CD14-positive monocyte (primary cell): ENCODE measurements around the gene NLN. TPM values are rescaled to one million over a fixed set of nuclear protein-coding genes. Genes with fewer than 3 reads are reported as not detected.

Experiments
- DNase-seq, 3 donors: peaks; one replicate each; pipeline ENCODE4 v3.0.0-alpha.2; 2011 to 2022
- H2AFZ ChIP-seq: 2 replicates; pipeline ENCODE4 v1.6.0; 2012; ENCODE audit warnings: mild to moderate bottlenecking, low read depth, low read length, inconsistent platforms; ENCODE audit not compliant: insufficient read depth, poor library complexity, severe bottlenecking
- H3K27ac ChIP-seq, 2 donors: 1 replicate in 1 of 2; 2 replicates in 1 of 2; pipeline ENCODE4 v1.5.1; 2012 to 2013; ENCODE audit warnings: low read length in 2 of 2, control low read depth in 1 of 2, inconsistent platforms in 1 of 2, low read depth in 1 of 2, mild to moderate bottlenecking in 1 of 2
- H3K27me3 ChIP-seq, 2 donors: one replicate each; pipeline versions ENCODE4 v1.6.0 to v1.6.1; 2011 to 2013; ENCODE audit warnings: low read length in 2 of 2; ENCODE audit not compliant: control insufficient read depth in 2 of 2, insufficient read depth in 2 of 2
- H3K36me3 ChIP-seq, 2 donors: replicated peaks in 1 of 2; 1 replicate in 1 of 2; 2 replicates in 1 of 2; pipeline versions ENCODE4 v1.5.1 to v1.6.1; 2012 to 2013; ENCODE audit warnings: low read length in 2 of 2, control low read depth in 1 of 2, inconsistent platforms in 1 of 2, mild to moderate bottlenecking in 1 of 2; ENCODE audit not compliant: insufficient read depth in 2 of 2, control insufficient read depth in 1 of 2
- H3K4me1 ChIP-seq, 2 donors: 1 replicate in 1 of 2; 2 replicates in 1 of 2; pipeline versions ENCODE4 v1.5.1 to v1.6.1; 2012 to 2013; ENCODE audit warnings: low read length in 2 of 2, control low read depth in 1 of 2, inconsistent platforms in 1 of 2, mild to moderate bottlenecking in 1 of 2, moderate library complexity in 1 of 2; ENCODE audit not compliant: insufficient read depth in 2 of 2, control insufficient read depth in 1 of 2
- H3K4me2 ChIP-seq: replicated peaks from 2 replicates; pipeline ENCODE3; 2012; ENCODE audit warnings: low read length, moderate library complexity, mild to moderate bottlenecking; ENCODE audit not compliant: poor library complexity, severe bottlenecking; ENCODE audit errors: extremely low read depth
- H3K4me3 ChIP-seq, 3 experiments: fragments of 200-600 bp in 1 of 3; sonication (generic) in 1 of 3; replicated peaks in 1 of 3; 1 replicate in 2 of 3; 2 replicates in 1 of 3; pipeline ENCODE4 v1.5.1; 2011 to 2013; ENCODE audit warnings: low read length in 3 of 3, mild to moderate bottlenecking in 3 of 3, control low read depth in 2 of 3, low read depth in 2 of 3, inconsistent platforms in 1 of 3, moderate library complexity in 1 of 3
- H3K79me2 ChIP-seq: 2 replicates; pipeline ENCODE4 v1.6.0; 2012; ENCODE audit warnings: mild to moderate bottlenecking, control low read depth, inconsistent platforms, low read length, moderate library complexity; ENCODE audit not compliant: insufficient read depth
- H3K9ac ChIP-seq: 2 replicates; pipeline ENCODE4 v1.6.0; 2017; ENCODE audit warnings: low read length, mild to moderate bottlenecking; ENCODE audit not compliant: insufficient read depth, poor library complexity, severe bottlenecking
- H3K9me3 ChIP-seq, 2 donors: replicated peaks in 1 of 2; 1 replicate in 1 of 2; 2 replicates in 1 of 2; pipeline versions ENCODE4 v1.5.1 to v1.6.1; 2012 to 2013; ENCODE audit warnings: low read length in 2 of 2, control low read depth in 1 of 2; ENCODE audit not compliant: control insufficient read depth in 1 of 2, insufficient read depth in 1 of 2
- H4K20me1 ChIP-seq: 2 replicates; pipeline ENCODE4 v1.6.0; 2012; ENCODE audit warnings: mild to moderate bottlenecking, low read length, control low read depth, moderate library complexity; ENCODE audit not compliant: insufficient read depth
- H3K27ac Mint-ChIP-seq, 7 donors: one replicate each; pipeline ENCODE4 v1.8.0; 2020; ENCODE audit warnings: mild to moderate bottlenecking in 7 of 7, mixed read lengths in 7 of 7, moderate library complexity in 6 of 7, inconsistent platforms in 2 of 7
- H3K27me3 Mint-ChIP-seq, 3 donors: one replicate each; pipeline ENCODE4 v1.8.0; 2021 to 2022; ENCODE audit warnings: low read depth in 3 of 3, mild to moderate bottlenecking in 3 of 3, mixed read lengths in 3 of 3, moderate library complexity in 3 of 3, inconsistent platforms in 1 of 3
- H3K36me3 Mint-ChIP-seq, 2 donors: one replicate each; pipeline ENCODE4 v1.8.0; 2020; ENCODE audit warnings: mixed read lengths in 2 of 2, inconsistent platforms in 1 of 2, mild to moderate bottlenecking in 1 of 2
- H3K4me1 Mint-ChIP-seq: one replicate; pipeline ENCODE4 v1.8.0; 2020; ENCODE audit warnings: mild to moderate bottlenecking, mixed read lengths
- H3K4me3 Mint-ChIP-seq, 2 donors: one replicate each; pipeline ENCODE4 v1.8.0; 2020; ENCODE audit warnings: mild to moderate bottlenecking in 2 of 2, mixed read lengths in 2 of 2, moderate library complexity in 1 of 2
- H3K9me3 Mint-ChIP-seq, 7 donors: one replicate each; pipeline ENCODE4 v1.8.0; 2020 to 2022; ENCODE audit warnings: mixed read lengths in 7 of 7, mild to moderate bottlenecking in 6 of 7, moderate library complexity in 6 of 7, inconsistent platforms in 2 of 7
- WGBS: methylation state at CpG from one replicate; pipeline ENCODE4 v1.1.5; 2013; ENCODE audit warnings: missing lambda C conversion rate; ENCODE audit not compliant: insufficient coverage; 5-methylcytosine and 5-hydroxymethylcytosine counted together
- intact Hi-C, 2 donors: fragments of 100-400 bp; cut with micrococcal nuclease; formaldehyde crosslinking; loops; one replicate each; pipeline versions ENCODE4 v1.15.0 to v1.15.1; 2023
- polyA plus RNA-seq, 3 donors: library from polyadenylated mRNA; depleted of rRNA in 1 of 3; unstranded in 2 of 3; stranded (reverse) in 1 of 3; fragments of 300-500 nt in 2 of 3; fragments of >200 nt in 1 of 3; fragmentation: Illumina TruSeq in 2 of 3; gene quantifications; 1 replicate in 2 of 3; 2 replicates in 1 of 3; pipeline ENCODE4 v1.2.3, GENCODE V29; 2012 to 2021
- TF ChIP-seq, protein P1 (sequence below): fragments of 200-600 bp; IDR thresholded peaks from one replicate; pipeline ENCODE4 v1.8.0; 2022; ENCODE audit warnings: antibody characterized with exemption, mild to moderate bottlenecking

Gene NLN
- polyA plus RNA-seq, 3 donors = 8.7 to 39.2 (median 17.7) TPM

GRCh38 chr5:65816729-65817128 is 94.7 kb downstream of the NLN start:
- Histone ChIP-seq H3K9ac (no peak overlapping the region), H3K4me1 (peaks cover 38 to 50% of the 10 kb centered on the region in 2 donors), H3K27me3 (no peaks in the 10 kb centered on the region), H3K36me3 (peaks cover 10 to 27% of the 10 kb centered on the region in 2 donors), H4K20me1 (no peaks in the 10 kb centered on the region), H3K9me3 (no peaks in the 10 kb centered on the region), H3K27ac (no peak overlapping the region), H3K79me2 (no peaks in the 10 kb centered on the region), H3K4me3 (no peak overlapping the region), H2AFZ (no peak overlapping the region), H3K4me2 (no peak overlapping the region)
- no peak overlapping the region for H3K4me3 Mint-ChIP-seq
- TF ChIP-seq, protein P1, sequence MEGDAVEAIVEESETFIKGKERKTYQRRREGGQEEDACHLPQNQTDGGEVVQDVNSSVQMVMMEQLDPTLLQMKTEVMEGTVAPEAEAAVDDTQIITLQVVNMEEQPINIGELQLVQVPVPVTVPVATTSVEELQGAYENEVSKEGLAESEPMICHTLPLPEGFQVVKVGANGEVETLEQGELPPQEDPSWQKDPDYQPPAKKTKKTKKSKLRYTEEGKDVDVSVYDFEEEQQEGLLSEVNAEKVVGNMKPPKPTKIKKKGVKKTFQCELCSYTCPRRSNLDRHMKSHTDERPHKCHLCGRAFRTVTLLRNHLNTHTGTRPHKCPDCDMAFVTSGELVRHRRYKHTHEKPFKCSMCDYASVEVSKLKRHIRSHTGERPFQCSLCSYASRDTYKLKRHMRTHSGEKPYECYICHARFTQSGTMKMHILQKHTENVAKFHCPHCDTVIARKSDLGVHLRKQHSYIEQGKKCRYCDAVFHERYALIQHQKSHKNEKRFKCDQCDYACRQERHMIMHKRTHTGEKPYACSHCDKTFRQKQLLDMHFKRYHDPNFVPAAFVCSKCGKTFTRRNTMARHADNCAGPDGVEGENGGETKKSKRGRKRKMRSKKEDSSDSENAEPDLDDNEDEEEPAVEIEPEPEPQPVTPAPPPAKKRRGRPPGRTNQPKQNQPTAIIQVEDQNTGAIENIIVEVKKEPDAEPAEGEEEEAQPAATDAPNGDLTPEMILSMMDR = no peak
- H3K9me3 Mint-ChIP-seq = no peaks in the 10 kb centered on the region
- peaks cover 0 to 2% (median 0%) of the 10 kb centered on the region in 3 donors for H3K27me3 Mint-ChIP-seq
- H3K27ac Mint-ChIP-seq = peak overlapping the region in 1 of 7 donors; percentile 50
- WGBS = no CpG with 5 or more reads among the region's 2 CpGs
- DNase-seq = no peak
- intact Hi-C loops = no loop called here
- peaks cover 46 to 59% of the 10 kb centered on the region in 2 donors for H3K36me3 Mint-ChIP-seq
- peaks cover 53% of the 10 kb centered on the region for H3K4me1 Mint-ChIP-seq

GRCh38 chr5:65817931-65818330 is 95.9 kb downstream of the NLN start:
- H3K27me3 ChIP-seq = no peaks in the 10 kb centered on the region
- DNase-seq = no peak
- intact Hi-C loops = no loop called here
- Mint-ChIP-seq H3K4me1 (peaks cover 59% of the 10 kb centered on the region), H3K27me3 (peaks cover 0 to 2% (median 0%) of the 10 kb centered on the region in 3 donors), H3K27ac (no peak overlapping the region), H3K36me3 (peaks cover 41 to 52% of the 10 kb centered on the region in 2 donors), H3K9me3 (no peaks in the 10 kb centered on the region), H3K4me3 (no peak overlapping the region)
- no peaks in the 10 kb centered on the region for H3K9me3 ChIP-seq
- H2AFZ ChIP-seq = no peak overlapping the region
- no CpG with 5 or more reads among the region's 4 CpGs for WGBS
- H3K36me3 ChIP-seq = peaks cover 5 to 15% of the 10 kb centered on the region in 2 donors
- no peak overlapping the region for H3K9ac ChIP-seq
- H3K4me1 ChIP-seq = peaks cover 43 to 59% of the 10 kb centered on the region in 2 donors
- H3K4me3 ChIP-seq = no peak overlapping the region
- H4K20me1 ChIP-seq = no peaks in the 10 kb centered on the region
- H3K27ac ChIP-seq = no peak overlapping the region
- TF ChIP-seq, protein P1 = no peak
- no peak overlapping the region for H3K4me2 ChIP-seq
- H3K79me2 ChIP-seq = no peaks in the 10 kb centered on the region
